H1 (cell line): Measurements from ENCODE around the gene LTBP3.

Experiments used
- BRCA1 ChIP-seq: IDR thresholded peaks from 2 replicates; pipeline ENCODE4 v1.6.1; 2012; ENCODE audit warnings: low read depth, low read length, improper control_type of control experiment
- CBX5 ChIP-seq: fragments of 300-800, 300-1000 bp; sonication (generic); IDR thresholded peaks from 2 replicates; pipeline ENCODE4 v1.7.1; 2016; ENCODE audit warnings: antibody characterized with exemption, low read length, low read depth
- CREB1 ChIP-seq: IDR thresholded peaks from 2 replicates; pipeline ENCODE4 v1.6.1; 2012; ENCODE audit warnings: inconsistent platforms
- EP300 ChIP-seq, 2 experiments: IDR thresholded peaks; 1 replicate in 1 of 2; 2 replicates in 1 of 2; pipeline ENCODE4 v1.6.1; 2011 to 2012; ENCODE audit warnings: low read depth in 2 of 2, low read length in 2 of 2, mild to moderate bottlenecking in 2 of 2, borderline replicate concordance in 1 of 2, inconsistent platforms in 1 of 2, moderate library complexity in 1 of 2
- MAFK ChIP-seq: IDR thresholded peaks from 2 replicates; pipeline ENCODE4 v1.6.1; 2012; ENCODE audit warnings: low read depth, mild to moderate bottlenecking, improper control_type of control experiment, low read length
- POLR2A ChIP-seq, 2 experiments: IDR thresholded peaks; 1 replicate in 1 of 2; 2 replicates in 1 of 2; pipeline ENCODE4 v1.6.1; 2011; ENCODE audit warnings: low read depth in 2 of 2, low read length in 2 of 2, mild to moderate bottlenecking in 2 of 2; ENCODE audit errors: control extremely low read depth in 1 of 2
- POLR2AphosphoS5 ChIP-seq: IDR thresholded peaks from 2 replicates; pipeline ENCODE4 v1.6.1; 2011; ENCODE audit warnings: low read depth, low read length
- RAD21 ChIP-seq, 2 experiments: IDR thresholded peaks in 1 of 2; conservative IDR thresholded peaks in 1 of 2; 2 replicates each; pipeline ENCODE4 v1.6.1; 2011; ENCODE audit warnings: low read depth in 2 of 2, low read length in 2 of 2, improper control_type of control experiment in 1 of 2, inconsistent platforms in 1 of 2, mild to moderate bottlenecking in 1 of 2, moderate library complexity in 1 of 2
- SIRT6 ChIP-seq: IDR thresholded peaks from one replicate; pipeline ENCODE4 v1.7.1; 2012; ENCODE audit warnings: low read length, inconsistent platforms
- SP1 ChIP-seq: IDR thresholded peaks from 2 replicates; pipeline ENCODE4 v1.6.1; 2011; ENCODE audit warnings: low read depth, low read length
- SP2 ChIP-seq: IDR thresholded peaks from 2 replicates; pipeline ENCODE4 v1.6.1; 2012; ENCODE audit warnings: mild to moderate bottlenecking, low read length, inconsistent platforms
- TAF1 ChIP-seq: IDR thresholded peaks from 2 replicates; pipeline ENCODE4 v1.6.1; 2011; ENCODE audit warnings: mild to moderate bottlenecking, low read depth, low read length
- TF ChIP-seq, protein P1 (sequence below), 3 experiments: IDR thresholded peaks; 1 replicate in 2 of 3; 2 replicates in 1 of 3; pipeline versions ENCODE4 v1.5.1 to v1.6.1; 2011; ENCODE audit warnings: low read length in 3 of 3, mild to moderate bottlenecking in 3 of 3, inconsistent platforms in 2 of 3, low read depth in 1 of 3, moderate library complexity in 1 of 3; ENCODE audit not compliant: insufficient read depth in 1 of 3; ENCODE audit errors: control extremely low read depth in 1 of 3
- TF ChIP-seq, protein P2 (sequence below): IDR thresholded peaks from 2 replicates; pipeline ENCODE4 v1.6.1; 2011; ENCODE audit warnings: low read depth, mild to moderate bottlenecking, low read length; ENCODE audit not compliant: insufficient read depth

DNA sequence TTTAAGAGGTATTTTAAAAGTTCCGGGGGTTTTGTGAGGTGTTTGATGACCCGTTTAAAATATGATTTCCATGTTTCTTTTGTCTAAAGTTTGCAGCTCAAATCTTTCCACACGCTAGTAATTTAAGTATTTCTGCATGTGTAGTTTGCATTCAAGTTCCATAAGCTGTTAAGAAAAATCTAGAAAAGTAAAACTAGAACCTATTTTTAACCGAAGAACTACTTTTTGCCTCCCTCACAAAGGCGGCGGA is 59.5 kb downstream of the LTBP3 start:
- TF ChIP-seq, protein P1, sequence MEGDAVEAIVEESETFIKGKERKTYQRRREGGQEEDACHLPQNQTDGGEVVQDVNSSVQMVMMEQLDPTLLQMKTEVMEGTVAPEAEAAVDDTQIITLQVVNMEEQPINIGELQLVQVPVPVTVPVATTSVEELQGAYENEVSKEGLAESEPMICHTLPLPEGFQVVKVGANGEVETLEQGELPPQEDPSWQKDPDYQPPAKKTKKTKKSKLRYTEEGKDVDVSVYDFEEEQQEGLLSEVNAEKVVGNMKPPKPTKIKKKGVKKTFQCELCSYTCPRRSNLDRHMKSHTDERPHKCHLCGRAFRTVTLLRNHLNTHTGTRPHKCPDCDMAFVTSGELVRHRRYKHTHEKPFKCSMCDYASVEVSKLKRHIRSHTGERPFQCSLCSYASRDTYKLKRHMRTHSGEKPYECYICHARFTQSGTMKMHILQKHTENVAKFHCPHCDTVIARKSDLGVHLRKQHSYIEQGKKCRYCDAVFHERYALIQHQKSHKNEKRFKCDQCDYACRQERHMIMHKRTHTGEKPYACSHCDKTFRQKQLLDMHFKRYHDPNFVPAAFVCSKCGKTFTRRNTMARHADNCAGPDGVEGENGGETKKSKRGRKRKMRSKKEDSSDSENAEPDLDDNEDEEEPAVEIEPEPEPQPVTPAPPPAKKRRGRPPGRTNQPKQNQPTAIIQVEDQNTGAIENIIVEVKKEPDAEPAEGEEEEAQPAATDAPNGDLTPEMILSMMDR (IDR thresholded peaks at IDR 0.05; ENCODE audit: control extremely low read depth in 1 of 3, insufficient read depth in 1 of 3, low read depth in 1 of 3, low read length in 3 of 3), result no peak
- TF ChIP-seq SP2 (no peak), POLR2AphosphoS5 (no peak), POLR2A (IDR thresholded peaks at IDR 0.05; ENCODE audit: control extremely low read depth in 1 of 2, low read depth in 2 of 2, low read length in 2 of 2) (no peak), MAFK (no peak), SP1 (no peak), RAD21 (IDR thresholded peaks at IDR 0.05 in 1 of 2, conservative IDR thresholded peaks at IDR 0.05 in 1 of 2; ENCODE audit: low read depth in 2 of 2, low read length in 2 of 2) (no peak), CREB1 (no peak), TAF1 (no peak), EP300 (IDR thresholded peaks at IDR 0.05; ENCODE audit: borderline replicate concordance in 1 of 2, low read depth in 2 of 2, low read length in 2 of 2) (no peak), CBX5 (no peak), BRCA1 (no peak), SIRT6 (no peak)
- TF ChIP-seq, protein P2, sequence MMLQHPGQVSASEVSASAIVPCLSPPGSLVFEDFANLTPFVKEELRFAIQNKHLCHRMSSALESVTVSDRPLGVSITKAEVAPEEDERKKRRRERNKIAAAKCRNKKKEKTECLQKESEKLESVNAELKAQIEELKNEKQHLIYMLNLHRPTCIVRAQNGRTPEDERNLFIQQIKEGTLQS, result no peak
